Thymus (tissue), 11 donors: ENCODE results near the gene SUN1. TPM values are rescaled to one million over a fixed set of nuclear protein-coding genes. Genes with fewer than 3 reads are reported as not detected.

Source experiments
- DNase-seq, 9 donors: peaks; one replicate each; pipeline ENCODE4 v3.0.0-alpha.2; 2013; ENCODE audit warnings: low spot score in 9 of 9, low read depth in 6 of 9, missing footprints in 1 of 9
- H3K27ac ChIP-seq, 2 donors: one replicate each; pipeline ENCODE4 v1.5.1; 2013; ENCODE audit warnings: control low read depth in 1 of 2, low read depth in 1 of 2, low read length in 1 of 2, mild to moderate bottlenecking in 1 of 2, moderate library complexity in 1 of 2
- H3K27me3 ChIP-seq, 2 donors: one replicate each; pipeline ENCODE4 v1.5.1; 2013; ENCODE audit warnings: low read length in 1 of 2; ENCODE audit not compliant: control insufficient read depth in 2 of 2, insufficient read depth in 1 of 2
- H3K36me3 ChIP-seq, 2 donors: one replicate each; pipeline ENCODE4 v1.5.1; 2013; ENCODE audit warnings: low read length in 1 of 2, mild to moderate bottlenecking in 1 of 2, moderate library complexity in 1 of 2; ENCODE audit not compliant: control insufficient read depth in 2 of 2, insufficient read depth in 2 of 2
- H3K4me1 ChIP-seq, 2 donors: one replicate each; pipeline ENCODE4 v1.5.1; 2013; ENCODE audit warnings: low read length in 2 of 2; ENCODE audit not compliant: control insufficient read depth in 2 of 2, insufficient read depth in 2 of 2
- H3K4me3 ChIP-seq, 2 donors: one replicate each; pipeline ENCODE4 v1.5.1; 2013; ENCODE audit warnings: low read length in 2 of 2, control low read depth in 1 of 2, mild to moderate bottlenecking in 1 of 2
- H3K9me3 ChIP-seq, 2 donors: one replicate each; pipeline ENCODE4 v1.5.1; 2013; ENCODE audit warnings: low read length in 1 of 2, mild to moderate bottlenecking in 1 of 2; ENCODE audit not compliant: control insufficient read depth in 2 of 2, insufficient read depth in 1 of 2
- WGBS: extraction: QIAGEN DNeasy Blood & Tissue Kit; methylation state at CpG from one replicate; pipeline ENCODE4 v1.1.7; 2013; 5-methylcytosine and 5-hydroxymethylcytosine counted together
- polyA plus RNA-seq: library from polyadenylated mRNA; stranded (reverse); fragments of 200-250 nt; gene quantifications from one replicate; pipeline ENCODE4 v1.2.3, GENCODE V29; 2013
- total RNA-seq: library from RNA; stranded (reverse); fragments of 120-200 nt; gene quantifications from one replicate; pipeline ENCODE4 v1.2.4, GENCODE V29; 2013
- donor health status: healthy.

Gene SUN1
- total and polyA plus RNA-seq, 2 donors: 38.4 to 95.4 TPM

GRCh38 chr7:881441-882234 is 49.4 kb downstream of the SUN1 start:
- Histone ChIP-seq H3K27me3 (no peaks in the 10 kb centered on the region), H3K36me3 (peaks cover 17 to 34% of the 10 kb centered on the region in 2 donors), H3K4me1 (peaks cover 7 to 15% of the 10 kb centered on the region in 2 donors), H3K9me3 (no peaks in the 10 kb centered on the region), H3K4me3 (no peak overlapping the region), H3K27ac (no peak overlapping the region)
- 98% methylated on average over 20 of the region's 20 CpGs for WGBS
- DNase-seq: no peak

DNA sequence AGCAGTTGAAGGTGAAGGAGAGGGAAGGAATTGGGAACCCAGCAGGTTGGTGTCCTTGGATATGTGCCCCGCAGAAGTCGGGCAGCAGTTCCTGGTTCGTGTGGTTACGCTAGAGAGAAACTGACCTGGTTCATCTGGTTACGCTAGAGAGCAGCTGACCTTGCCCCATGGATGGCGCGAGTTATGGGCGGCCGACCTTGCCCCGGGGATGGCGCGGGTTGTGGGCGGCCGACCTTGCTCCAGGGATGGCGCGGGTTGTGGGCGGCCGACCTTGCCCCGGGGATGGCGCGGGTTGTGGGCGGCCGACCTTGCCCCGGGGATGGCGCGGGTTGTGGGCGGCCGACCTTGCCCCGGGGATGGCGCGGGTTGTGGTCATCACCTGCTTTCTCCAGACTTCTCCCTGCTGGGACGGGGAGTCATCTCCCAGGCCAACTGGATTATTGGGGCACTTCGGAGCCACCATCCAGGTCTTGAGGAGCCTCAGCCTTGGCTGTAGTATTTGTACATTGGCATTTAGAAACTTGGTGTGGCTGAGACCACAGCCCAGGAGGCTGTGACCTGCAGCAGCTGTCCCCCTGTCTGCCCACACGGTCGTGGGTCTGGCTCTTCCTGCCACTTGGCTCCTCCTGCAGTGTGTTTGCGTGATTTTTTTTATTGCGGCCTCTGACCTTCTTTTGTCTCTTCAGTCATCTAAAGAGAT is 50.2 kb downstream of the SUN1 start:
- peaks cover 25 to 43% of the 10 kb centered on the region in 2 donors for H3K36me3 ChIP-seq
- WGBS: 97% methylated on average over 37 of the region's 37 CpGs
- H3K4me1 ChIP-seq: peaks cover 7 to 15% of the 10 kb centered on the region in 2 donors
- no peak for DNase-seq
- H3K27me3 ChIP-seq: no peaks in the 10 kb centered on the region
- no peak overlapping the region for H3K4me3 ChIP-seq
- H3K9me3 ChIP-seq: no peaks in the 10 kb centered on the region
- H3K27ac ChIP-seq: no peak overlapping the region

DNA sequence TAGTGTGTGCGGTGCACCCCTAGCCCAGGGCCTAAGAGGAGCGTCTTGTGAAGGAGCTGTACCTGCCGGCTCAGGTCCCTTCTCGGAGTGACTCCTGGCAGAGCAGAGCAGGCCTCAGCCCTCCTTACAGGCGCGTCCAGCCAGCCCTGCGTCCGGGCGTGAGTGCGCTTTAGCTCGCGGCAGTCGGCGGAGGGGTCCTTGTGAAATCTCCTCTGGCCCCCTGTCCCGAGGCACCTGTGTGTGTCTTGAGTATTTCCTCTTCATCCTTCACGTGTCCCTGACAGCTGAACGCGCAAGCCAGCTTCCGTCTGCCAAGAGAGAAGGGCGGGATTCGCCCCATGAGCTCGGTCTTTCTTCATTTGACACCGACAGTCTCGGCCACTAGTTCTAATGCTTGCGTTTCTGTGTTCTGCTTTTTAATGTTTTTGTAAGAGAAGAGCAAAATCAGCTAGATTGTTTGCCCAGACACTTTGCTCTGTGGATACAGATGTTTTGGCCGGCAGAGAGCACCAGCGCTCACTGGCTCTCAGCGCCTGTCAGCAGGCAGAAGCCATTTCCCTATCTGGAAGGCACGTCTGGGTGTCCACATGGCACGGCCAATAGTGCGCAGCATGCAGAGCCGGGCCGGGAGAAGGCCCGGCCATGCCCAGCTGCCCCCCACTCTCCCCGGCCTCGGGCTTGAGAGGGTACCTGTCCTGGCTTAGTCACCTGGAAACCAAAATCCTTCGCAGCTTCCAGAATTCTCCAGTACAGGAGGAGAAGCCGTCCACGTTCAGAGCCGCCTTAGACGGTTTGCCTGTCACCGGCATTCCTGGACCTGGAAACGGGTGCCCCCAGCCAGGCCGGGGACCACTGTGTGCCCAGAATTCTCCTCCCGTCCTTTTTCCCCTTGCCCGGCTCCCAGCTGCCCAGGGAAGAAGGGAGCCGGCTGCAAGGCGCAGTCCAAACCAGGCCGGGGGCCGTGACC is 51.1 kb downstream of the SUN1 start:
- no peak overlapping the region for H3K27ac ChIP-seq
- H3K4me1 ChIP-seq: peaks cover under 1 to 11% of the 10 kb centered on the region in 2 donors
- peaks cover 33 to 51% of the 10 kb centered on the region in 2 donors for H3K36me3 ChIP-seq
- DNase-seq: no peak
- H3K27me3 ChIP-seq: no peaks in the 10 kb centered on the region
- no peak overlapping the region for H3K4me3 ChIP-seq
- whole genome bisulfite sequencing: 95% methylated on average over 50 of the region's 50 CpGs
- no peaks in the 10 kb centered on the region for H3K9me3 ChIP-seq

- Histone ChIP-seq H3K27ac (no peak overlapping the region), H3K9me3 (no peaks in the 10 kb centered on the region), H3K4me1 (peaks cover 0 to 6% of the 10 kb centered on the region in 2 donors), H3K36me3 (peaks cover 35 to 58% of the 10 kb centered on the region in 2 donors), H3K27me3 (no peaks in the 10 kb centered on the region), H3K4me3 (no peak overlapping the region)
- DNase-seq: no peak
- WGBS: 93% methylated on average over 31 of the region's 31 CpGs
Observed at GRCh38 chr7:884191-885003, 52.1 kb downstream of the SUN1 start.

GRCh38 chr7:885261-885892 is 53.1 kb downstream of the SUN1 start:
- no peak for DNase-seq
- Histone ChIP-seq H3K27ac (no peak overlapping the region), H3K27me3 (no peaks in the 10 kb centered on the region), H3K9me3 (no peaks in the 10 kb centered on the region), H3K36me3 (peaks cover 34 to 62% of the 10 kb centered on the region in 2 donors), H3K4me1 (peaks cover 0 to 6% of the 10 kb centered on the region in 2 donors), H3K4me3 (no peak overlapping the region)
- WGBS: 97% methylated on average over 25 of the region's 25 CpGs

DNA sequence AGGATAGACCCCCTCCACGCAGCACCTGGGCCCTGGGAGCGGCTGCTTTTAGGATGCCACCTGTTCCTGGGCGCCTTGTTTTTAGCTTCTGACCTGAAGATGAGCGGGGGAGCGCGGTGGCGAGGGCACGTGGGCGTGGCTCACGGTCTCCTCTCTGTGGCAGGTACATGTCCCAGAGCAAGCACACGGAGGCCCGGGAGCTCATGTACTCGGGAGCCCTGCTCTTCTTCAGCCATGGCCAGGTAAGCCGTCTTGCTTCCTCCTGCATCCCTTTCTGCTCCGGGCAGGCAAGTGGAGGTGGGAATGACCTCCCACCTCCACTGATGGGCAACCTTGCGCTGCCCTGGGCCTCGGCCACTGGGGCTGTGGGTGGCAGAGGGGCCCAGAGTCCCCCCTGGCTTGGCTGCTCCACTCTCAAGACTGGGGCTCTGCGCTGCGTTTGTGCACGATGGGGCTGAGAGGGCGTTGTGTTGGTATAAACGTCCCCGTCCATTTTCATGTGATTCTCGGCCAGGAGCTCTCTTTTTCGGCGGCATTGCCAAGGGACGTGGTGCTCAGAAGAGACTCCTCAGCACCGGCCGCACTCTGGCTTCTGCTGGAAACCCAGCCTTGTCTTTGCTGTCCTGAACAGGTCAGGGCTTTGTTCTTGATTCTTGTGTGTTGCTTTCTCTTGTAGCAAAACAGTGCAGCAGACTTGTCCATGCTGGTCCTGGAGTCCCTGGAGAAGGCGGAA is 53.8 kb downstream of the SUN1 start:
- H3K4me1 ChIP-seq: peaks cover 0 to 6% of the 10 kb centered on the region in 2 donors
- H3K4me3 ChIP-seq: no peak overlapping the region
- no peak for DNase-seq
- H3K27me3 ChIP-seq: no peaks in the 10 kb centered on the region
- H3K9me3 ChIP-seq: no peaks in the 10 kb centered on the region
- 97% methylated on average over 30 of the region's 30 CpGs for WGBS
- no peak overlapping the region for H3K27ac ChIP-seq
- H3K36me3 ChIP-seq: peaks cover 39 to 66% of the 10 kb centered on the region in 2 donors

GRCh38 chr7:886626-887487 is 54.6 kb downstream of the SUN1 start:
- Histone ChIP-seq H3K4me1 (peaks cover 0 to 6% of the 10 kb centered on the region in 2 donors), H3K4me3 (no peak overlapping the region), H3K36me3 (peaks cover 47 to 73% of the 10 kb centered on the region in 2 donors), H3K9me3 (no peaks in the 10 kb centered on the region), H3K27me3 (no peaks in the 10 kb centered on the region), H3K27ac (peak overlapping the region in 1 of 2 donors; percentile 52)
- WGBS: 95% methylated on average over 40 of the region's 40 CpGs
- DNase-seq: no peak
